CD4-positive, alpha-beta T cell (primary cell): ENCODE data around the gene PINLYP. TPM values are rescaled to one million over a fixed set of nuclear protein-coding genes. Genes with fewer than 3 reads are reported as not detected.

ENCODE experiments used
- ATAC-seq: fragments of 200-7000 bp; cut with Tn5 transposase; one replicate; pipeline ENCODE4 v1.10.0; 2022; ENCODE audit warnings: mild to moderate bottlenecking; ENCODE audit not compliant: poor library complexity
- CTCF ChIA-PET: fragments of 350-600 bp; sonication (Branson Sonifier 250); formaldehyde crosslinking; loops from one replicate; lab custom pipeline; 2021; ENCODE audit warnings: antibody characterized with exemption, inconsistent platforms; lab: Charles Lee
- POLR2A ChIA-PET: fragments of 350-600 bp; sonication (Branson Sonifier 250); formaldehyde crosslinking; loops from one replicate; lab custom pipeline; 2021; ENCODE audit warnings: antibody characterized with exemption, inconsistent platforms; lab: Charles Lee
- DNase-seq, 14 experiments: peaks; one replicate each; pipeline ENCODE4 v3.0.0-alpha.2; 2013 to 2020; ENCODE audit warnings: mixed read lengths in 2 of 14
- H3K27ac ChIP-seq, 2 donors: one replicate each; pipeline versions ENCODE4 v1.5.1 to v1.7.0; 2013; ENCODE audit warnings: low read length in 2 of 2, low read depth in 1 of 2, mild to moderate bottlenecking in 1 of 2
- H3K27me3 ChIP-seq, 2 experiments: 1 replicate in 1 of 2; 2 replicates in 1 of 2; pipeline versions ENCODE4 v1.6.1 to v1.7.0; 2013; ENCODE audit warnings: low read length in 2 of 2, control low read depth in 1 of 2, mild to moderate bottlenecking in 1 of 2, moderate library complexity in 1 of 2; ENCODE audit not compliant: insufficient read depth in 2 of 2, control insufficient read depth in 1 of 2
- H3K36me3 ChIP-seq: one replicate; pipeline ENCODE4 v1.6.1; 2013; ENCODE audit warnings: low read length, control low read depth; ENCODE audit not compliant: insufficient read depth
- H3K4me1 ChIP-seq: one replicate; pipeline ENCODE4 v1.6.1; 2013; ENCODE audit warnings: low read length, control low read depth; ENCODE audit not compliant: insufficient read depth
- H3K4me3 ChIP-seq: one replicate; pipeline ENCODE4 v1.5.1; 2013; ENCODE audit warnings: mild to moderate bottlenecking, low read length, moderate library complexity
- H3K9me3 ChIP-seq, 2 experiments: 1 replicate in 1 of 2; 2 replicates in 1 of 2; pipeline versions ENCODE4 v1.6.1 to v1.7.0; 2013; ENCODE audit warnings: low read length in 2 of 2, mild to moderate bottlenecking in 2 of 2, control low read depth in 1 of 2, moderate library complexity in 1 of 2; ENCODE audit not compliant: control insufficient read depth in 1 of 2, insufficient read depth in 1 of 2
- H3K27ac Mint-ChIP-seq: one replicate; pipeline ENCODE4 v1.8.0; 2020; ENCODE audit warnings: mixed read lengths
- H3K27me3 Mint-ChIP-seq: one replicate; pipeline ENCODE4 v1.8.0; 2021; ENCODE audit warnings: mixed read lengths
- H3K36me3 Mint-ChIP-seq: one replicate; pipeline ENCODE4 v1.8.0; 2021; ENCODE audit warnings: low read depth, mixed read lengths
- H3K4me1 Mint-ChIP-seq: one replicate; pipeline ENCODE4 v1.8.0; 2021; ENCODE audit warnings: low read depth, mixed read lengths
- H3K4me3 Mint-ChIP-seq: one replicate; pipeline ENCODE4 v1.8.0; 2020; ENCODE audit warnings: mild to moderate bottlenecking, mixed read lengths
- H3K9me3 Mint-ChIP-seq: one replicate; pipeline ENCODE4 v1.8.0; 2020; ENCODE audit warnings: mixed read lengths
- intact Hi-C, 2 experiments: fragments of 100-400 bp; cut with DNase I in 1 of 2; cut with micrococcal nuclease in 1 of 2; formaldehyde crosslinking; loops; one replicate each; pipeline versions ENCODE4 v1.15.1 to v1.9.0; 2023 to 2025; cut with DNase I, micrococcal nuclease
- total RNA-seq, 174 experiments: library from RNA in 2 of 174; stranded (reverse) in 2 of 174; gene quantifications; one replicate each; pipeline ENCODE4 v1.2.3 and lab custom pipeline; 2021 to 2026
- TF ChIP-seq, protein P1 (sequence below): fragments of 200-600 bp; IDR thresholded peaks from one replicate; pipeline ENCODE4 v1.8.0; 2022; ENCODE audit warnings: antibody characterized with exemption, mild to moderate bottlenecking

Gene PINLYP
- total RNA-seq, 2 experiments from 2014 or later: not detected

DNA sequence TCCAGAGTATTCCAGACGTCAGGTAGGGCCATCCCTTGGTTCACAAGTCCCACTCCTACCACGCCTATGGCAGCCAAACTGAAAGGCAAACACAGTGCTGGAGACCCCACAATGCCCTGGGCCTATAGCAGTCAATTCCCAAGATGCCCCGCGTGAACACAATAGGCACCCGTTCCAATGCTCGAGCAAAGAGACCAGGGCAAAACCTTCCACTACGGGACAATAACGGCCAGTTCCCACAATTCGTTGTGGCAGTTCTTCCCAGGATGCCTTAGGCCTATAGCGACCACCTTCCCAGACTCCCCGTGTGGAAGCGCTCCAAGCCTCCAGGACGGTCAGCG is 43.3 kb downstream of the PINLYP start:
- H3K4me3 ChIP-seq: peak overlapping the region; percentile 100
- POLR2A ChIA-PET: no interaction called here
- intact Hi-C loops: loop anchor here (1.0 to 10.0 kb wide), 4 partner anchors 22 to 46 kb away; partner anchors contain the start of genes IRGQ (in 2 of the 2), ZNF576 (in 2 of the 2), PINLYP (in 1 of the 2) and XRCC1 (in 1 of the 2)

DNA sequence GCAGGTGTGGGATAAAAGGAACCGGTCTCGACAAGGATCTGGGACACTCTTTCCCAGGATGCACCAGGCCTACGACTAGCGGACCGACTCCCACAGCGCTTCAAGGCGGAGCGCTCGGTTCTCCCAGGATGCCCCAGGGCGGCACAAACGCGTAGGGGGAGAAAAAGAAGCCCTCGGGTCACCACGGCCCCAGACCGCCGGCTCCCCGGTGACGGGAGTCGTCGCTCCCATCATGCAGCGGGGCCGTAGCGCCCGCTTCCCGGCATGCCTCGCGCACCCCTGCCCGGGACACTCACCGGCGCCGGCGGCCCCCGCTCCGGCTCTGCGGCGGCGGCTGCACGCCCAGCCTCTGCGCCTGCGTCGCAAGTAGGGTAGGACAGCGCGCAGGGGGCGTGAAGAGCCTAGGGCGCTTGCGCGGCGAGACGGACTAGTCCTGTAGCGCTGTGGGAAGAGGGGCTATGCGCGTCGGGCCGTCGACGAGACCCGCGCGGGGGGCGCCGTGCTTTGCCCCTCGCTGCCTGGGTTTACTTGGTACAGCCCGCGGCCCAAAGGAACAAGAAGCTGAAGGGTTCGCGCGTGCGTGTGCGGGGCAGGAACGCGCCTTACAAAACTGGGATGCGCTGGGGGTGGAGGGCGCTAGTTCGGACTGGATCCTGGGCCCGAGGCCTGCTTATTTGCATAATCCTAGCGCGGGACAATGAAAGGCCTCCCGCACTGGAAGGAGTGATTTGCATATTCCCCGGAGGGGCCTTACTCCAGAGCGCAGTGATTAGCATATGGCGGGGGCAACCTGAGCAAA is 43.9 kb downstream of the PINLYP start, which contains the start of gene ZNF428:
TSS of gene ZNF428 (minus strand) at position 368 of the 799 bp plus-strand sequence. CDS start 5,325 bp downstream, outside the sequence.
- Mint-ChIP-seq H3K4me1 (peaks cover 55% of the 10 kb centered on the region), H3K36me3 (peaks cover 12% of the 10 kb centered on the region), H3K4me3 (peak within 1 kb of the TSS; percentile 98), H3K9me3 (no peaks in the 10 kb centered on the region), H3K27ac (peak within 1 kb of the TSS; percentile 98), H3K27me3 (no peaks in the 10 kb centered on the region)
- ATAC-seq (peak; percentile 84), DNase-seq (peak; percentile 69 to 95 (median 82))
- intact Hi-C loops: loop anchor here (1.0 to 10.0 kb wide), 4 partner anchors 23 to 45 kb away; partner anchors contain the start of genes IRGQ (in 2 of the 2), ZNF576 (in 2 of the 2), PINLYP (in 1 of the 2) and XRCC1 (in 1 of the 2)
- peak within 1 kb of the TSS; percentile 100 for H3K4me3 ChIP-seq
- ChIA-PET POLR2A (interaction anchor here (0.8 to 1.7 kb wide), 2 partner anchors 49 to 156 kb away, joined by 6 to 8 read pairs; no protein-coding TSS in a partner anchor), CTCF (no interaction called here)
- no peaks in the 10 kb centered on the region for H3K9me3 ChIP-seq
- peaks cover 2% of the 10 kb centered on the region for H3K36me3 ChIP-seq
- TF ChIP-seq, protein P1, sequence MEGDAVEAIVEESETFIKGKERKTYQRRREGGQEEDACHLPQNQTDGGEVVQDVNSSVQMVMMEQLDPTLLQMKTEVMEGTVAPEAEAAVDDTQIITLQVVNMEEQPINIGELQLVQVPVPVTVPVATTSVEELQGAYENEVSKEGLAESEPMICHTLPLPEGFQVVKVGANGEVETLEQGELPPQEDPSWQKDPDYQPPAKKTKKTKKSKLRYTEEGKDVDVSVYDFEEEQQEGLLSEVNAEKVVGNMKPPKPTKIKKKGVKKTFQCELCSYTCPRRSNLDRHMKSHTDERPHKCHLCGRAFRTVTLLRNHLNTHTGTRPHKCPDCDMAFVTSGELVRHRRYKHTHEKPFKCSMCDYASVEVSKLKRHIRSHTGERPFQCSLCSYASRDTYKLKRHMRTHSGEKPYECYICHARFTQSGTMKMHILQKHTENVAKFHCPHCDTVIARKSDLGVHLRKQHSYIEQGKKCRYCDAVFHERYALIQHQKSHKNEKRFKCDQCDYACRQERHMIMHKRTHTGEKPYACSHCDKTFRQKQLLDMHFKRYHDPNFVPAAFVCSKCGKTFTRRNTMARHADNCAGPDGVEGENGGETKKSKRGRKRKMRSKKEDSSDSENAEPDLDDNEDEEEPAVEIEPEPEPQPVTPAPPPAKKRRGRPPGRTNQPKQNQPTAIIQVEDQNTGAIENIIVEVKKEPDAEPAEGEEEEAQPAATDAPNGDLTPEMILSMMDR: no peak
- peaks cover 26% of the 10 kb centered on the region for H3K4me1 ChIP-seq
- no peaks in the 10 kb centered on the region for H3K27me3 ChIP-seq
- peak within 1 kb of the TSS; percentile 91 to 92 for H3K27ac ChIP-seq

More for the DNA sequence above, 43.3 kb downstream of the PINLYP start:
- Histone ChIP-seq H3K27ac (peak overlapping the region; percentile 91 to 92), H3K27me3 (no peaks in the 10 kb centered on the region), H3K9me3 (no peaks in the 10 kb centered on the region), H3K36me3 (peaks cover 6% of the 10 kb centered on the region), H3K4me1 (peaks cover 25% of the 10 kb centered on the region)
- Mint-ChIP-seq H3K27me3 (no peaks in the 10 kb centered on the region), H3K27ac (peak overlapping the region; percentile 98), H3K4me3 (peak overlapping the region; percentile 98), H3K9me3 (no peaks in the 10 kb centered on the region), H3K4me1 (peaks cover 54% of the 10 kb centered on the region), H3K36me3 (peaks cover 17% of the 10 kb centered on the region)
- TF ChIP-seq, protein P1: no peak
- DNase-seq: peak in 7 of 14 experiments; percentile 6 to 62 (median 26)
- ATAC-seq: peak; percentile 6
- CTCF ChIA-PET: interaction anchor here (2.9 kb wide), 1 partner anchor 23 kb away, joined by 12 read pairs; the partner anchor contains the start of genes IRGQ and ZNF576

DNA sequence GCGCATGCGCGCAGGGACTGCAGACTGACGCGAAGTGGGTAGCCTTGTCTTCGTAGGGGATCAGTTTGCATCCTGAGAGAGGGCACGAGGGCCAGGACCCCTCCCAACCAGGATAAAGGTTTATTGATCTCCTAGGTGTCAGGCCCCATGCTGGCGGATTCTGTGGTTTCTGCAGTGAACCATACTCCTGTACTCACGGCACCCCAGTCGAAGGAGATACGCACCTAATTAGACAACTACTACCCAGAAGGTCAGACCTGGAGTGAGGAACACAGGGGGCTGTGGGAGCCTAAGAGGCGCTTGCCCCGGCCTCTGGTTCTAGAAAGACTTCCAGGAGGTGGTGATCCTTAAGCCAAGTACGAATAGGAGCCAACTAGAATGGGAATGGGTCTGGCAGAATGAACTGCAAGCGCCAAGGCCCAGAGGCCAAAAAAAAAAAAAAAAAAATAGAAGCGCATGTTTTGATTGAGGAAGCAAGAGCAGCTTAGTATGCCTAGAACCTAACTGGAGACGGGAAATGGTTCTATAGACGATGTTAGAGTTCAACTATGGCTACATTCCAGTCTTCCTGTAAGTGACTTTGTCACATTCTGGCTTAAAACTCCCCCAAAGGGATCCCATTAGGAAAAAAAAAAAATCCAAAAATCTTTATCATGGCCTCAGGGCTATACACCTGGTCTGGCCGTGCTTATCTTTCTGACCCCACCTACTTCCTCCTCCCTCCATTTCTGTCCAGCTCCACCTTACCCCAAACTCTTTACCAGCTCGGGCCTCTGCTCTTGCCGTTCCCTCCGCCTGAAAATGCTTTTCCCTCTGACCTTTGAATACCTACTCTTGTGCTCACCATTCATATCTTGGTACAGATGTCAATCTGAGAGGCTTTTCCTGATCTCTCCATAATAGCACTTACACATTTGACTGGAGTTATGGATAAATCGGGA is 44.7 kb downstream of the PINLYP start:
- CTCF ChIA-PET: no interaction called here
- peaks cover 8% of the 10 kb centered on the region for H3K36me3 Mint-ChIP-seq
- POLR2A ChIA-PET: interaction anchor here (0.8 to 1.7 kb wide), 2 partner anchors 48 to 157 kb away, joined by 6 to 8 read pairs; no protein-coding TSS in a partner anchor
- Histone ChIP-seq H3K27ac (peak overlapping the region; percentile 91 to 92), H3K36me3 (no peaks in the 10 kb centered on the region), H3K4me1 (peaks cover 34% of the 10 kb centered on the region), H3K4me3 (peak overlapping the region; percentile 100), H3K9me3 (no peaks in the 10 kb centered on the region), H3K27me3 (no peaks in the 10 kb centered on the region)
- peak overlapping the region; percentile 98 for H3K27ac Mint-ChIP-seq
- H3K4me3 Mint-ChIP-seq: peak overlapping the region; percentile 98
- DNase-seq (peak in 12 of 14 experiments; percentile 71 to 91 (median 82)), ATAC-seq (no peak)
- intact Hi-C loops: no loop called here
- TF ChIP-seq, protein P1: no peak
- H3K27me3 Mint-ChIP-seq: no peaks in the 10 kb centered on the region
- H3K4me1 Mint-ChIP-seq: peaks cover 59% of the 10 kb centered on the region
- H3K9me3 Mint-ChIP-seq: no peaks in the 10 kb centered on the region
